Measurements from ENCODE around the gene C22orf31.
A peak's percentile ranks its signal among the peaks of the same experiment; 100 is the strongest.
"Not testable (repeated sequence)": the region's sequence is repeated elsewhere in the genome, so short reads cannot be mapped to it uniquely, and the experiment has no call there.

C22orf31 gene

GRCh38 chr22:29093501-29094300 lies 32.1 kb upstream of the C22orf31 start:
- Histone ChIP-seq H3K9ac (ENCODE audit: low read depth, low read length) (no peak overlapping the region), H3K4me1 (ENCODE audit: control insufficient read depth, insufficient read depth, low read length) (peaks cover 18% of the 10 kb centered on the region), H3K9me3 (ENCODE audit: control insufficient read depth, insufficient read depth, low read length) (no peaks in the 10 kb centered on the region), H3K27me3 (ENCODE audit: control insufficient read depth, insufficient read depth, low read length) (no peaks in the 10 kb centered on the region), H3K27ac (ENCODE audit: low read depth, low read length) (no peak overlapping the region), H3K36me3 (ENCODE audit: control insufficient read depth, insufficient read depth, low read length) (no peaks in the 10 kb centered on the region), H3K4me3 (ENCODE audit: low read depth, low read length) (no peak overlapping the region)

GRCh38 chr22:29093030-29093429 lies 31.4 kb upstream of the C22orf31 start:
- no peak overlapping the region for H3K9ac ChIP-seq (ENCODE audit: low read depth, low read length)
- no peak overlapping the region for H3K27ac ChIP-seq (ENCODE audit: low read depth, low read length)
- H3K9me3 ChIP-seq (ENCODE audit: control insufficient read depth, insufficient read depth, low read length) = no peaks in the 10 kb centered on the region
- no peaks in the 10 kb centered on the region for H3K27me3 ChIP-seq (ENCODE audit: control insufficient read depth, insufficient read depth, low read length)
- no peaks in the 10 kb centered on the region for H3K36me3 ChIP-seq (ENCODE audit: control insufficient read depth, insufficient read depth, low read length)
- H3K4me1 ChIP-seq (ENCODE audit: control insufficient read depth, insufficient read depth, low read length) = peaks cover 12% of the 10 kb centered on the region
- H3K4me3 ChIP-seq (ENCODE audit: low read depth, low read length) = no peak overlapping the region

GRCh38 chr22:29092243-29092642 lies 30.6 kb upstream of the C22orf31 start:
- H3K9ac ChIP-seq (ENCODE audit: low read depth, low read length) = no peak overlapping the region
- no peak overlapping the region for H3K27ac ChIP-seq (ENCODE audit: low read depth, low read length)
- no peaks in the 10 kb centered on the region for H3K36me3 ChIP-seq (ENCODE audit: control insufficient read depth, insufficient read depth, low read length)
- H3K9me3 ChIP-seq (ENCODE audit: control insufficient read depth, insufficient read depth, low read length) = no peaks in the 10 kb centered on the region
- no peaks in the 10 kb centered on the region for H3K27me3 ChIP-seq (ENCODE audit: control insufficient read depth, insufficient read depth, low read length)
- H3K4me1 ChIP-seq (ENCODE audit: control insufficient read depth, insufficient read depth, low read length) = peaks cover 10% of the 10 kb centered on the region
- no peak overlapping the region for H3K4me3 ChIP-seq (ENCODE audit: low read depth, low read length)

- no peak overlapping the region for H3K9ac ChIP-seq (ENCODE audit: low read depth, low read length)
- H3K27me3 ChIP-seq (ENCODE audit: control insufficient read depth, insufficient read depth, low read length) = no peaks in the 10 kb centered on the region
- no peaks in the 10 kb centered on the region for H3K4me1 ChIP-seq (ENCODE audit: control insufficient read depth, insufficient read depth, low read length)
- no peak overlapping the region for H3K27ac ChIP-seq (ENCODE audit: low read depth, low read length)
- H3K9me3 ChIP-seq (ENCODE audit: control insufficient read depth, insufficient read depth, low read length) = no peaks in the 10 kb centered on the region
- no peaks in the 10 kb centered on the region for H3K36me3 ChIP-seq (ENCODE audit: control insufficient read depth, insufficient read depth, low read length)
- H3K4me3 ChIP-seq (ENCODE audit: low read depth, low read length) = no peak overlapping the region
These were observed 28.4 kb upstream of the C22orf31 start for GRCh38 chr22:29090039-29090438.

- H3K27me3 ChIP-seq (ENCODE audit: control insufficient read depth, insufficient read depth, low read length) = no peaks in the 10 kb centered on the region
- peaks cover 2% of the 10 kb centered on the region for H3K4me1 ChIP-seq (ENCODE audit: control insufficient read depth, insufficient read depth, low read length)
- H3K4me3 ChIP-seq (ENCODE audit: low read depth, low read length) = no peak overlapping the region
- H3K27ac ChIP-seq (ENCODE audit: low read depth, low read length) = no peak overlapping the region
- H3K9ac ChIP-seq (ENCODE audit: low read depth, low read length) = no peak overlapping the region
- H3K36me3 ChIP-seq (ENCODE audit: control insufficient read depth, insufficient read depth, low read length) = no peaks in the 10 kb centered on the region
- H3K9me3 ChIP-seq (ENCODE audit: control insufficient read depth, insufficient read depth, low read length) = no peaks in the 10 kb centered on the region
These were observed 27.9 kb upstream of the C22orf31 start for GRCh38 chr22:29089507-29089906.

GRCh38 chr22:29088809-29089208 lies 27.2 kb upstream of the C22orf31 start:
- H3K27me3 ChIP-seq (ENCODE audit: control insufficient read depth, insufficient read depth, low read length) = no peaks in the 10 kb centered on the region
- H3K27ac ChIP-seq (ENCODE audit: low read depth, low read length) = no peak overlapping the region

GRCh38 chr22:29087012-29087411 lies 25.4 kb upstream of the C22orf31 start:
- H3K36me3 ChIP-seq (ENCODE audit: control insufficient read depth, insufficient read depth, low read length) = no peaks in the 10 kb centered on the region

More at GRCh38 chr22:29088809-29089208, 27.2 kb upstream of the C22orf31 start:
- H3K4me3 ChIP-seq (ENCODE audit: low read depth, low read length) = no peak overlapping the region
- H3K9me3 ChIP-seq (ENCODE audit: control insufficient read depth, insufficient read depth, low read length) = no peaks in the 10 kb centered on the region
- no peaks in the 10 kb centered on the region for H3K36me3 ChIP-seq (ENCODE audit: control insufficient read depth, insufficient read depth, low read length)
- peaks cover 9% of the 10 kb centered on the region for H3K4me1 ChIP-seq (ENCODE audit: control insufficient read depth, insufficient read depth, low read length)
- H3K9ac ChIP-seq (ENCODE audit: low read depth, low read length) = no peak overlapping the region

GRCh38 chr22:29083933-29084591 lies 22.4 kb upstream of the C22orf31 start:
- H3K9me3 ChIP-seq (ENCODE audit: control insufficient read depth, insufficient read depth, low read length) = no peaks in the 10 kb centered on the region
- H3K27ac ChIP-seq (ENCODE audit: low read depth, low read length) = no peak overlapping the region
- no peaks in the 10 kb centered on the region for H3K36me3 ChIP-seq (ENCODE audit: control insufficient read depth, insufficient read depth, low read length)
- no peak overlapping the region for H3K9ac ChIP-seq (ENCODE audit: low read depth, low read length)
- H3K4me3 ChIP-seq (ENCODE audit: low read depth, low read length) = no peak overlapping the region
- H3K4me1 ChIP-seq (ENCODE audit: control insufficient read depth, insufficient read depth, low read length) = peaks cover 24% of the 10 kb centered on the region
- no peaks in the 10 kb centered on the region for H3K27me3 ChIP-seq (ENCODE audit: control insufficient read depth, insufficient read depth, low read length)

More at GRCh38 chr22:29087012-29087411, 25.4 kb upstream of the C22orf31 start:
- Histone ChIP-seq H3K4me3 (ENCODE audit: low read depth, low read length) (no peak overlapping the region), H3K27ac (ENCODE audit: low read depth, low read length) (no peak overlapping the region), H3K27me3 (ENCODE audit: control insufficient read depth, insufficient read depth, low read length) (no peaks in the 10 kb centered on the region), H3K9ac (ENCODE audit: low read depth, low read length) (no peak overlapping the region), H3K4me1 (ENCODE audit: control insufficient read depth, insufficient read depth, low read length) (peaks cover 24% of the 10 kb centered on the region), H3K9me3 (ENCODE audit: control insufficient read depth, insufficient read depth, low read length) (no peaks in the 10 kb centered on the region)

GRCh38 chr22:29083576-29083932 lies 21.9 kb upstream of the C22orf31 start:
- H3K9ac ChIP-seq (ENCODE audit: low read depth, low read length) = not testable (repeated sequence)

GRCh38 chr22:29082826-29083545 lies 21.4 kb upstream of the C22orf31 start:
- H3K27me3 ChIP-seq (ENCODE audit: control insufficient read depth, insufficient read depth, low read length) = no peaks in the 10 kb centered on the region
- no peak overlapping the region for H3K4me3 ChIP-seq (ENCODE audit: low read depth, low read length)
- H3K4me1 ChIP-seq (ENCODE audit: control insufficient read depth, insufficient read depth, low read length) = peaks cover 24% of the 10 kb centered on the region
- H3K9ac ChIP-seq (ENCODE audit: low read depth, low read length) = no peak overlapping the region
- peak overlapping the region; percentile 18 for H3K27ac ChIP-seq (ENCODE audit: low read depth, low read length)
- no peaks in the 10 kb centered on the region for H3K9me3 ChIP-seq (ENCODE audit: control insufficient read depth, insufficient read depth, low read length)
- no peaks in the 10 kb centered on the region for H3K36me3 ChIP-seq (ENCODE audit: control insufficient read depth, insufficient read depth, low read length)

More at GRCh38 chr22:29083576-29083932, 21.9 kb upstream of the C22orf31 start:
- not testable (repeated sequence) for H3K36me3 ChIP-seq (ENCODE audit: control insufficient read depth, insufficient read depth, low read length); H3K9me3 ChIP-seq (ENCODE audit: control insufficient read depth, insufficient read depth, low read length); H3K4me3 ChIP-seq (ENCODE audit: low read depth, low read length); H3K27me3 ChIP-seq (ENCODE audit: control insufficient read depth, insufficient read depth, low read length); H3K27ac ChIP-seq (ENCODE audit: low read depth, low read length)
- H3K4me1 ChIP-seq (ENCODE audit: control insufficient read depth, insufficient read depth, low read length) = peaks cover 24% of the 10 kb centered on the region
